Measurements from ENCODE around the gene C18orf32.

- TF ChIP-seq EZH2 (IDR thresholded peaks at IDR 0.05; ENCODE audit: low read length, missing control alignments) (no peak), CTCF (conservative IDR thresholded peaks at IDR 0.05 in 1 of 2, IDR thresholded peaks at IDR 0.05 in 1 of 2; ENCODE audit: low read depth in 1 of 2, low read length in 2 of 2) (no peak)
Observed at GRCh38 chr18:49441338-49441938, 45.6 kb downstream of the C18orf32 start.
